ENCODE data around the gene HYPK. TPM values are rescaled to one million over a fixed set of nuclear protein-coding genes. Genes with fewer than 3 reads are reported as not detected.

Gene HYPK
- total and polyA plus RNA-seq, 2 of the 8 experiments (the other 6 are each of a cell fraction or from before 2014, with no cell fraction given) = 5.4 to 17.6 TPM

GRCh38 chr15:43772624-43773023, 27.8 kb upstream of the HYPK start (continued):
- TF ChIP-seq EZH2 (IDR thresholded peaks at IDR 0.05; ENCODE audit: low read depth, low read length, severe bottlenecking) (no peak), KDM1A (IDR thresholded peaks at IDR 0.05; ENCODE audit: borderline replicate concordance, low read length) (no peak), BACH1 (IDR thresholded peaks at IDR 0.05; ENCODE audit: low read length) (no peak), KDM5A (IDR thresholded peaks at IDR 0.05; ENCODE audit: low read length) (no peak), CBX5 (IDR thresholded peaks at IDR 0.05; ENCODE audit: low read depth, low read length) (no peak), SP1 (IDR thresholded peaks at IDR 0.05; ENCODE audit: low read depth, low read length) (no peak)
